Measurements from ENCODE around the gene RGSL1.

- TF ChIP-seq CTCF (IDR thresholded peaks at IDR 0.05; ENCODE audit: low read depth, low read length, poor library complexity, severe bottlenecking) = no peak
- TF ChIP-seq EZH2phosphoT487 (IDR thresholded peaks at IDR 0.05; ENCODE audit: borderline replicate concordance, low read length) = no peak
Measured at GRCh38 chr1:182431278-182431677, 18.7 kb upstream of the RGSL1 start.
